K562 (cell line): ENCODE data around the gene PHKA2.

Experiments used
- E2F4 ChIP-seq: sonication (generic); formaldehyde crosslinking; IDR thresholded peaks from 2 replicates; pipeline ENCODE4 v1.8.0; 2022; ENCODE audit warnings: mild to moderate bottlenecking, low read depth, missing genetic modification reagents
- FOXK1 ChIP-seq: sonication (generic); formaldehyde crosslinking; IDR thresholded peaks from 2 replicates; pipeline ENCODE4 v1.8.0; 2022; ENCODE audit warnings: missing genetic modification reagents, mild to moderate bottlenecking, borderline replicate concordance
- GATA2 ChIP-seq: sonication (generic); formaldehyde crosslinking; IDR thresholded peaks from 2 replicates; pipeline ENCODE4 v1.4.0; 2020; ENCODE audit warnings: mild to moderate bottlenecking, missing genetic modification reagents
- IRF2 ChIP-seq: sonication (generic); formaldehyde crosslinking; IDR thresholded peaks from 2 replicates; pipeline ENCODE4 v1.8.1; 2022; ENCODE audit warnings: mild to moderate bottlenecking, missing genetic modification reagents
- PHF8 ChIP-seq: fragments of 200-600 bp; sonication (generic); IDR thresholded peaks from 2 replicates; pipeline ENCODE4 v1.6.1; 2012; ENCODE audit warnings: mixed run types, mild to moderate bottlenecking, inconsistent platforms, low read length, moderate library complexity, borderline replicate concordance
- POLR2A ChIP-seq: fragments of 450-650 bp; conservative IDR thresholded peaks from 2 replicates; pipeline ENCODE4 v1.6.1; 2016
- POLR2AphosphoS2 ChIP-seq: IDR thresholded peaks from 2 replicates; pipeline ENCODE4 v1.6.1; 2012; ENCODE audit warnings: low read length, improper control_type of control experiment
- REST ChIP-seq, 2 experiments: fragments of 450-650 bp; formaldehyde crosslinking in 1 of 2; IDR thresholded peaks; 2 replicates each; pipeline versions ENCODE4 v1.4.0 to v1.6.1; 2014 to 2020; ENCODE audit warnings: mild to moderate bottlenecking in 2 of 2, borderline replicate concordance in 1 of 2, low read depth in 1 of 2
- RFX5 ChIP-seq: IDR thresholded peaks from 2 replicates; pipeline ENCODE4 v1.6.1; 2011; ENCODE audit warnings: low read depth, mild to moderate bottlenecking, improper control_type of control experiment, low read length
- TEAD4 ChIP-seq, 2 experiments: sonication (generic) in 1 of 2; formaldehyde crosslinking in 1 of 2; IDR thresholded peaks; 2 replicates each; pipeline versions ENCODE4 v1.6.1 to v1.8.0; 2012 to 2022; ENCODE audit warnings: borderline replicate concordance in 1 of 2, inconsistent platforms in 1 of 2, low read length in 1 of 2, mild to moderate bottlenecking in 1 of 2, missing genetic modification reagents in 1 of 2
- ZNF121 ChIP-seq: sonication (generic); formaldehyde crosslinking; conservative IDR thresholded peaks from 2 replicates; pipeline ENCODE4 v1.8.0; 2022; ENCODE audit warnings: missing genetic modification reagents
- ZNF79 ChIP-seq: fragments of 250-450 bp; sonication (Bioruptor Pico); IDR thresholded peaks from 2 replicates; pipeline ENCODE4 v1.4.0; 2020; ENCODE audit warnings: low read depth, mild to moderate bottlenecking, moderate library complexity

GRCh38 chrX:18883961-18884765, 99.8 kb downstream of the PHKA2 start:
- no peak for TF ChIP-seq FOXK1 (CRISPR knock-in tag)
- no peak for TF ChIP-seq POLR2A
- TF ChIP-seq ZNF121 (CRISPR knock-in tag) = no peak
- TF ChIP-seq PHF8 = no peak
- no peak for TF ChIP-seq E2F4 (CRISPR knock-in tag)
- no peak for TF ChIP-seq GATA2 (CRISPR knock-in tag)
- TF ChIP-seq REST (IDR thresholded peaks at IDR 0.05; ENCODE audit: borderline replicate concordance) = no peak
- no peak for TF ChIP-seq REST (CRISPR knock-in tag; IDR thresholded peaks at IDR 0.05; ENCODE audit: low read depth)
- no peak for TF ChIP-seq RFX5
- TF ChIP-seq TEAD4 (IDR thresholded peaks at IDR 0.05; ENCODE audit: low read length) = no peak
- no peak for TF ChIP-seq TEAD4 (CRISPR knock-in tag; IDR thresholded peaks at IDR 0.05; ENCODE audit: borderline replicate concordance)
- TF ChIP-seq IRF2 (CRISPR knock-in tag) = no peak
- TF ChIP-seq ZNF79 (CRISPR knock-in tag) = no peak
- TF ChIP-seq POLR2AphosphoS2 = no peak
